ENCODE measurements around the gene CNNM3.
"Not testable (repeated sequence)": the region's sequence is repeated elsewhere in the genome, so short reads cannot be mapped to it uniquely, and the experiment has no call there.

Gene CNNM3

DNA sequence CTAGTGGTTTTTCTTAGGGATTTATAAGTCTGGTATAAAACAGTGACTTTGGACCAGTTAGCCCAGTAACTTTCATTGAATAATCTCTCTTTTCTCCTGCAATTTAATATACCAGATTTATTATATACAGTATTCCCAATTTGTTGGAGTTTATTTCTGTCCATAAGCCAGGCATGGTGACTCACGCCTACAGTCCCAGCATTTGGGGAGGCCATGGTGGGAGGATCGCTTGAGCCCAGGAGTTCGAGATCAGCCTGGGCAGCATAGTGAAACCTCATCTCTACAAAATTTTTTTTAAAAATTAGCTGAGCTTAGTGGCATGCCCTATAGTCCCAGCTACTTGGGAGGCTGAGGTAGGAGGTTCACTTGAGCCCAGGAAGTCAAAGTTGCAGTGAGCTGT, 28.7 kb upstream of the CNNM3 start:
- H3K9ac ChIP-seq (ENCODE audit: low read length) = no peak overlapping the region
- peaks cover 11% of the 10 kb centered on the region; the same call in 1 of the 2 replicates for H3K4me1 ChIP-seq (ENCODE audit: control insufficient read depth, insufficient read depth, low read length)
- H3K36me3 ChIP-seq (ENCODE audit: control insufficient read depth, insufficient read depth, low read length) = no peaks in the 10 kb centered on the region
- no peak overlapping the region for H3K4me3 ChIP-seq (ENCODE audit: low read depth, low read length)
- H3K9me3 ChIP-seq (ENCODE audit: control insufficient read depth, insufficient read depth, low read depth, low read length) = no peaks in the 10 kb centered on the region
- H3K27me3 ChIP-seq (ENCODE audit: control insufficient read depth, insufficient read depth, low read length) = no peaks in the 10 kb centered on the region
- H3K27ac ChIP-seq (ENCODE audit: low read depth, low read length) = no peak overlapping the region

DNA sequence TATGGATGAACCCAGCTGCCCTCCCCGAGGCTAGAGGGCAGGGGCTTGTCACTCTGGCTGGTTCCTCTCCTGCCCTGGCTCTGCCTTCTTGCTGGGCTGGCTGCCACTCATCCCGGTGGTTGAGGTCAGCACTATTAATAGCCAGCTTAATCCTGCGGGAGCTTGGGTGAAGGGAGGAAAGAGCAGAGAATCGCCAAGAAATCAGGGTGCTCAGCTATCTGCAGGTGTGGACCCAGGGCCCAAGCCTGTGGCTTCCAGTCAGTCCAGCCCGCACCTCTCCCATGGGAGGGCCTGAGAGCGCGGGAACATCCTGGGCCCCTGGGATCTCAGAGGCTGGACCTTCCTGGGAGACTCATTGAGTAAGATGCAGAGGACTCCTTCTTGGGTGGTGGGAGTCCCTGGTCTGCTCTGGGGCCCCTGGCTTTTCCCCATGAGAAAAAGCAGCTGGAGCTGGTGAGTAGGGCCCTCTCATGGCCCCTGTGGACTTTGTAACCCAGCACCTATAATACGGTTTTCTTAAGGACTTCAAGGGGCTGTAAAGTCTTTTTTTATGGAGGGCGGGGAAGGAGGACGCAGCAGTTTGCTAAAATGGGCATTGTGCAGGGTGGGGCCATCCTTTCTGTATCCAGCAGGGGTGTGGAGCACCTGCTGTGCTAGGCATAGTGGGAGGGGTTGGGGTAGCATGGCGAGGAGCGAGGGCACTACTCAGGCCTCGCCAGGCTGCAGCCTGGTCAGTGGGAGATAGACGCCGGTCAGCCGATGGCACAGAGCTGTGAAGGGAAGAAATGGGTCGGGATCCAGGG, 27.4 kb upstream of the CNNM3 start:
- no peak overlapping the region for H3K9ac ChIP-seq (ENCODE audit: low read length)
- H3K4me1 ChIP-seq (ENCODE audit: control insufficient read depth, insufficient read depth, low read length) = peaks cover 11% of the 10 kb centered on the region; the same call in 1 of the 2 replicates
- no peaks in the 10 kb centered on the region for H3K36me3 ChIP-seq (ENCODE audit: control insufficient read depth, insufficient read depth, low read length)
- no peak overlapping the region for H3K4me3 ChIP-seq (ENCODE audit: low read depth, low read length)
- no peaks in the 10 kb centered on the region for H3K27me3 ChIP-seq (ENCODE audit: control insufficient read depth, insufficient read depth, low read length)
- H3K9me3 ChIP-seq (ENCODE audit: control insufficient read depth, insufficient read depth, low read depth, low read length) = no peaks in the 10 kb centered on the region
- no peak overlapping the region for H3K27ac ChIP-seq (ENCODE audit: low read depth, low read length)

DNA sequence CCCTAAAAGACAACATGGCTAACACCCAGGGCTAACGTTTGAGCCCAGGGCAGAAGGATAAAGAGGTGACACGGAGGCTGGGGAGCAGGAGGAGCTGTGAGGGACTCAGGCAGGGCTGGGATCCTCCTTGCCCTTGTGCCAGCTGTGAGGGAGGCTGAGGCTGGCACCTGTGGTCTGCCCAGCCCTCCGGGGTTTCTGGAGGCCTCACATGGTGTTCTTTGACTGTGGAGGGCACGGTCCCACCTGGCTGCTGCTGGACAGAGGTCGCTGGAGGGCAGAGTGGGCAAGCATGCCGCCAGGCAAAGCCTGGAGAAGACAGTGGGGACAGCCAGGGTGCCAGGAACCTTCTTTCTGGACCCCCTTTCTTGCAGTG, 26.8 kb upstream of the CNNM3 start:
- no peaks in the 10 kb centered on the region for H3K9me3 ChIP-seq (ENCODE audit: control insufficient read depth, insufficient read depth, low read depth, low read length)
- H3K36me3 ChIP-seq (ENCODE audit: control insufficient read depth, insufficient read depth, low read length) = no peaks in the 10 kb centered on the region
- H3K27me3 ChIP-seq (ENCODE audit: control insufficient read depth, insufficient read depth, low read length) = no peaks in the 10 kb centered on the region
- H3K4me1 ChIP-seq (ENCODE audit: control insufficient read depth, insufficient read depth, low read length) = peaks cover 11% of the 10 kb centered on the region; the same call in 1 of the 2 replicates
- no peak overlapping the region for H3K4me3 ChIP-seq (ENCODE audit: low read depth, low read length)
- no peak overlapping the region for H3K9ac ChIP-seq (ENCODE audit: low read length)
- no peak overlapping the region for H3K27ac ChIP-seq (ENCODE audit: low read depth, low read length)

DNA sequence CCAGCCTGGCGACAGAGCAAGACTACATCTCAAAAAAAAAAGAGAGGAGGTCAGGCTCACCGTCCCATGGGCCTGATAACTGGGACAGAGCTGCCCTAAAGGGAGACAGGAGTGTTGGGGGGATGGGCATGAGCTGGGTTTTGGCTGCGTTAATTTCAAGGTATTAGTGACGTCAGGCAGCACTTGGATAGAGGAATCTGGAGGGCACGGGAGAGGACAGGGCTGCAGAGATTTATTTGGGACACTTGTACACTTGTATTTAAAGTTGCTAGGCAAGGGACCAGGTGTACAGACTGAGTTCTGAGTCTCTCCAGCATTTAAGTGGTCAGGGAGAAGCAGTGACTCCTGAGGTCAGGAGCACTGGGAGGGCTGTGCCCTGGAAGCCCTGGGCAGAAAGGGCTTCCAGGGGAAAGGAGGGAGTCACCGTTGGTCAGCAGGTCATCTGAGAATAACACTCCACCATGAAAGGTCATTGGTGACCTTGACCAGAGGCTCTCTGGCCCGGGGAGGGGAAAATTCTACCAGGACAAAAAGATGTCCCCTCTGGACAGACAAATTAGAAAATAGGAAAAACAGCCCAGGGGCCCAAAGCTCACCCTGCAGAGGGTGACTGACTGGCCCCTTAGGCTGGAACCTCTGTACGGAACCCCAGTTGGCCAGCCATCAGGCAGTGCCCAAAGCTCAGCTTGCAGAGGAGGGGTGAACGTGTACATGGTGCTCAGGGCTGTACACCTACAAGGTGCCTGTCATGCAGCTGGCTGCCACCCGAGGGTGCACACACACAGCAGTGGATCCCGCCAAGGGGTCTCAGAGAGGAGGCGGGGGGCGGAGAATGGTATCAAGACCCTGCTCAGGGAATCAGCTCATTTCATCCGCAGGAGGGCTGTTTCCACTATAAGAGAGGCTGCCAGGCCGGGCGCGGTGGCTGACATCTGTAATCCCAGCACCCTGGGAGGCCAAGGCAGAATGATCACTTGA, 23.0 kb upstream of the CNNM3 start:
- no peaks in the 10 kb centered on the region for H3K9me3 ChIP-seq (ENCODE audit: control insufficient read depth, insufficient read depth, low read depth, low read length)
- H3K4me1 ChIP-seq (ENCODE audit: control insufficient read depth, insufficient read depth, low read length) = peaks cover 11% of the 10 kb centered on the region; the same call in 1 of the 2 replicates
- H3K9ac ChIP-seq (ENCODE audit: low read length) = no peak overlapping the region
- H3K4me3 ChIP-seq (ENCODE audit: low read depth, low read length) = no peak overlapping the region
- H3K27ac ChIP-seq (ENCODE audit: low read depth, low read length) = no peak overlapping the region
- H3K36me3 ChIP-seq (ENCODE audit: control insufficient read depth, insufficient read depth, low read length) = no peaks in the 10 kb centered on the region
- no peaks in the 10 kb centered on the region for H3K27me3 ChIP-seq (ENCODE audit: control insufficient read depth, insufficient read depth, low read length)

DNA sequence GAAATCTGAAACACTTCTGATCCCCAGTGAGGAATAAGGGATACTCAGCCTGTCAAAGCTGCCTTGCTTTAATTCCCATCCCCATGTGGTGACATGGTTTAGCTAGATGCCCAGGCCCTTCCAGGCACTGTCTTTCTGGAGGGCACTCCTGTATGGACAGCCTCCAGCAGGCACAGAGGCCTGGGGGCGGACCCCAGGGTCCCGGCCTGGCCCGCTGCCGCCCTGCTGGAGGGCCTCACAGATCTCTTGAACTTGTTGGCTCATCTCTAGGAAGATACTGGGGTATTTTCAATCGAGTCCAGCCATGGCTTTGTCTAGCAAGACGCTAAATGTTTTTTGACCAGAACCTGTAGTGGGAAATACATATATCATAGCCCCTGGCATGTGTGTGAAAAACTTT, 21.0 kb upstream of the CNNM3 start:
- H3K27me3 ChIP-seq (ENCODE audit: control insufficient read depth, insufficient read depth, low read length) = no peaks in the 10 kb centered on the region

DNA sequence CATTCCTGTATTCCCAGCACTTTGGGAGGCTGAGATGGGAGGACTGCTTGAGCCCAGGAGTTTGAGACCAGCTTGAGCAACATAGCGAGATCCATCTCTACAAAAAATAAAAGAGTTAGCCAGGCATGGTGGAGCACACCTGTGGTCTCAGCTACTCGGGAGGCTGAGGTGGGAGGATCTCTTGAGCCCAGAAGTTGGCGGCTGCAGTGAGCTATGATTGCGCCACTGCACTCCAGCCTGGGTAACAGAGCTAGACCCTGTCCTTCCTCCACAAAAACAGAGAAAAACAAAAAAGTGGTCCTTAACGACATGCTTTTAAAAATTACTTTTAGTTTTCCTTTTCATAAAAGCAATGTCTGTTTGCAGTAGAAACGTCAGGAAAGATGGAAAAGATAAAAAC, 19.6 kb upstream of the CNNM3 start:
- H3K4me3 ChIP-seq (ENCODE audit: low read depth, low read length); H3K4me1 ChIP-seq (ENCODE audit: control insufficient read depth, insufficient read depth, low read length); H3K9ac ChIP-seq (ENCODE audit: low read length); H3K36me3 ChIP-seq (ENCODE audit: control insufficient read depth, insufficient read depth, low read length); H3K27me3 ChIP-seq (ENCODE audit: control insufficient read depth, insufficient read depth, low read length); H3K27ac ChIP-seq (ENCODE audit: low read depth, low read length); H3K9me3 ChIP-seq (ENCODE audit: control insufficient read depth, insufficient read depth, low read depth, low read length): not testable (repeated sequence)

More for the DNA sequence above, 21.0 kb upstream of the CNNM3 start:
- H3K4me3 ChIP-seq (ENCODE audit: low read depth, low read length) = no peak overlapping the region
- no peak overlapping the region for H3K27ac ChIP-seq (ENCODE audit: low read depth, low read length)
- no peaks in the 10 kb centered on the region for H3K9me3 ChIP-seq (ENCODE audit: control insufficient read depth, insufficient read depth, low read depth, low read length)
- no peak overlapping the region for H3K9ac ChIP-seq (ENCODE audit: low read length)
- peaks cover 6% of the 10 kb centered on the region; the same call in 1 of the 2 replicates for H3K36me3 ChIP-seq (ENCODE audit: control insufficient read depth, insufficient read depth, low read length)
- H3K4me1 ChIP-seq (ENCODE audit: control insufficient read depth, insufficient read depth, low read length) = no peaks in the 10 kb centered on the region

DNA sequence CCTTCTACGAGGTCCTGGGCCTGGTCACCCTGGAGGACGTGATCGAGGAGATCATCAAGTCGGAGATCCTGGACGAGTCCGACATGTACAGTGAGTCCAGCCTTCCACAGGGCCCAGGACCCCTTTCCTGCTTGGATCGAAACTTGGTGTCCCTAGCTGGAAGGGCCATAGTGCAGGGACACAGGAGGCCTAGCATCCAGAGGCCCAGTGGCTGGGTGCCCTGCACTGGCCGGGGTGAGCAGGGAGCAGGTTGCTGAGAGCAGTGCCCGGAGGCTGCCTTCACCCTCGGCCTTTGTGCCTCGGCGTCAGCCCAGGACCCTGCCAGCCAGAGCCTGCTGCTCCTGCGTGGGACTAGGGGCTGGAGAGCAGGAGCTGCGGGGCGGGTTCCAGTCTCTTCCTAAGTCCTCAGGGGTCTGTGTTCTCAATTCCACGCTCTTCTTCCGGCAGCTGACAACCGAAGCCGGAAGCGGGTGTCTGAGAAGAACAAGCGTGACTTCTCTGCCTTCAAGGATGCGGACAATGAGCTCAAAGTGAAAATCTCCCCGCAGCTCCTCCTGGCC, 18.9 kb upstream of the CNNM3 start:
- H3K4me1 ChIP-seq (ENCODE audit: control insufficient read depth, insufficient read depth, low read length) = peaks cover 3% of the 10 kb centered on the region; the same call in 1 of the 2 replicates
- H3K4me3 ChIP-seq (ENCODE audit: low read depth, low read length) = no peak overlapping the region
- H3K9me3 ChIP-seq (ENCODE audit: control insufficient read depth, insufficient read depth, low read depth, low read length) = no peaks in the 10 kb centered on the region
- no peak overlapping the region for H3K27ac ChIP-seq (ENCODE audit: low read depth, low read length)
- H3K9ac ChIP-seq (ENCODE audit: low read length) = no peak overlapping the region
- H3K27me3 ChIP-seq (ENCODE audit: control insufficient read depth, insufficient read depth, low read length) = no peaks in the 10 kb centered on the region
- H3K36me3 ChIP-seq (ENCODE audit: control insufficient read depth, insufficient read depth, low read length) = peaks cover 12% of the 10 kb centered on the region

DNA sequence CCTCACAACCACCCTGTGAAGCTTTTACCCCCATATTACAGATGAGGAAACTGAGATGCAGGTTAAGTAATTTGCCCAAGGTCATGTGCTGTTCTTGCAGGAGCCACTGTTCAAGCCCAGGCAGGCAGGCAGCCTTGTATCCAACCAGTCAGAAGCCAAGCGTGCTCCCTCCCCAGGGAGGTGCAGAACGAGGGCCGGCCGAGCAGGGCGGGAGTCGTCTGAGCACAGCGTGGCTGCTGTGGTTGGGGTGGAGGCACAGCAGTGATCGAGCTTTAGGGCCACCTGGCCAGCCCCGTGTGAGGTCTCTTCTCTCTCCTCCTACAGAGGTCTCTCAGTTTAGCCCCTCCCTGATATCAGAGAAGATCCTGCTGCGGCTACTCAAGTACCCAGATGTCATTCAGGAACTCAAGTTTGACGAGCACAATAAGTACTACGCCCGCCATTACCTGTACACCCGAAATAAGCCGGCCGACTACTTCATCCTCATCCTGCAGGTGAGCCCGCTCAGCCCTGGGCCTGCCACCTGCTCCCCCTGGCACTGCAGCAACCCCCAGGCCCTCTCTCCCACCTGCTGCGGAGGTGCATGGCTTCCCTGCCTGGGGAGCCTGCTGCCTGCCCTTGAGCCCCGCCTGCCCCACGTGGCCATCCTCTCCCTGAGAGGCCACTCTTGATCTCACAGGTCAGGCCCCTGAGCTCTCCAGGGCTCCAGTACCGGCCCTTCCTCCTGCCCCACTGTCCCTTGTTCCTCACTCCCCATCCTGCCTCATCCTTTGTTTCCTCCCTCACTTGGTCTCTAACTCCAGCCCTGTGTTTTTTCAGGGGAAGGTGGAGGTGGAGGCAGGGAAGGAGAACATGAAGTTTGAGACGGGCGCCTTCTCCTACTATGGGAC, 17.1 kb upstream of the CNNM3 start:
- Histone ChIP-seq H3K36me3 (ENCODE audit: control insufficient read depth, insufficient read depth, low read length) (peaks cover 15% of the 10 kb centered on the region), H3K9me3 (ENCODE audit: control insufficient read depth, insufficient read depth, low read depth, low read length) (no peaks in the 10 kb centered on the region), H3K27ac (ENCODE audit: low read depth, low read length) (no peak overlapping the region), H3K9ac (ENCODE audit: low read length) (no peak overlapping the region), H3K27me3 (ENCODE audit: control insufficient read depth, insufficient read depth, low read length) (no peaks in the 10 kb centered on the region), H3K4me3 (ENCODE audit: low read depth, low read length) (no peak overlapping the region), H3K4me1 (ENCODE audit: control insufficient read depth, insufficient read depth, low read length) (peaks cover 3% of the 10 kb centered on the region; the same call in 1 of the 2 replicates)

DNA sequence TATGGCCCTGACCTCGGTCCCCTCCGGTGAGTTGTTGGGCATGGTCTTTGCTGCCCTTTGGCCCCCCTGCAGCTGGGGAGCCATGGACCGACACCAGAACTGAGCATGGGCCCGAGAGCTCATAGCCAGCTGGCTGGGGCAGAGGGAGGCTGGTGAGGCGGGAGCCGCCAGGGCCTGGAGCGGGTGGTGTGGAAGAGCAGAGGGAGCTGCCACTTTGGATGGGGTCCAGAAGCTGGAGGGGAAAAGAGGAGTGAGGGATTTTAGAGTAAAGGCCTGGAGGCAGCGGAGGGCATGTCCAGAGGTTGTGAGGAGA, 16.5 kb upstream of the CNNM3 start:
- Histone ChIP-seq H3K36me3 (ENCODE audit: control insufficient read depth, insufficient read depth, low read length) (peaks cover 15% of the 10 kb centered on the region), H3K9me3 (ENCODE audit: control insufficient read depth, insufficient read depth, low read depth, low read length) (no peaks in the 10 kb centered on the region), H3K4me3 (ENCODE audit: low read depth, low read length) (no peak overlapping the region), H3K27ac (ENCODE audit: low read depth, low read length) (no peak overlapping the region), H3K9ac (ENCODE audit: low read length) (no peak overlapping the region), H3K4me1 (ENCODE audit: control insufficient read depth, insufficient read depth, low read length) (peaks cover 3% of the 10 kb centered on the region; the same call in 1 of the 2 replicates), H3K27me3 (ENCODE audit: control insufficient read depth, insufficient read depth, low read length) (no peaks in the 10 kb centered on the region)
